K562 (cell line): ENCODE data around the gene NEMP1. TPM values are rescaled to one million over a fixed set of nuclear protein-coding genes. Genes with fewer than 3 reads are reported as not detected.

ENCODE experiments used
- CEBPB ChIP-seq: fragments of 450-650 bp; IDR thresholded peaks from 2 replicates; pipeline ENCODE4 v1.6.1; 2016; ENCODE audit warnings: missing genetic modification characterization, missing compliant biosample characterization
- CHD2 ChIP-seq: IDR thresholded peaks from 2 replicates; pipeline ENCODE4 v1.6.1; 2011; ENCODE audit warnings: low read depth, low read length
- CREM ChIP-seq: IDR thresholded peaks from 2 replicates; pipeline ENCODE4 v1.6.1; 2014; ENCODE audit warnings: antibody characterized with exemption, low read depth
- ETS2 ChIP-seq: IDR thresholded peaks from 2 replicates; pipeline ENCODE4 v1.6.1; 2016; ENCODE audit warnings: borderline replicate concordance, missing genetic modification characterization, mild to moderate bottlenecking, moderate library complexity, missing compliant biosample characterization; ENCODE audit not compliant: poor library complexity, severe bottlenecking
- FOXP1 ChIP-seq: sonication (generic); formaldehyde crosslinking; IDR thresholded peaks from 2 replicates; pipeline ENCODE4 v1.8.0; 2022; ENCODE audit warnings: mild to moderate bottlenecking, missing genetic modification reagents
- HDAC2 ChIP-seq: fragments of 450-650 bp; IDR thresholded peaks from 2 replicates; pipeline ENCODE4 v1.6.1; 2016; ENCODE audit warnings: mild to moderate bottlenecking
- MCM3 ChIP-seq: fragments of 450-650 bp; IDR thresholded peaks from 2 replicates; pipeline ENCODE4 v1.6.1; 2016
- MXI1 ChIP-seq: IDR thresholded peaks from 2 replicates; pipeline ENCODE4 v1.6.1; 2011; ENCODE audit warnings: low read depth, mild to moderate bottlenecking, improper control_type of control experiment, low read length
- RHOXF2B ChIP-seq: fragments of 250-450 bp; sonication (Bioruptor Pico); conservative IDR thresholded peaks from 2 replicates; pipeline ENCODE4 v1.5.1; 2021
- SMARCA5 ChIP-seq: fragments of 450-650 bp; IDR thresholded peaks from 2 replicates; pipeline ENCODE4 v1.6.1; 2016
- U2AF2 ChIP-seq: fragments of 200-400 bp; formaldehyde crosslinking; optimal IDR thresholded peaks from 2 replicates; pipeline ENCODE3; 2017; ENCODE audit warnings: low read depth, mild to moderate bottlenecking, low read length
- ZNF253 ChIP-seq: fragments of 250-450 bp; sonication (Bioruptor Pico); conservative IDR thresholded peaks from 2 replicates; pipeline ENCODE4 v1.6.1; 2021; ENCODE audit warnings: mild to moderate bottlenecking
- polyA plus RNA-seq, 8 experiments: library from polyadenylated mRNA; depleted of rRNA in 4 of 8; stranded (reverse) in 5 of 8; unstranded in 3 of 8; fragments of >200 nt; fragmentation: Nextera tagmentation in 2 of 8; fragmentation: Illumina TruSeq in 1 of 8; extraction: Ambion mirVana in 2 of 8; extraction: Trizol in 1 of 8; gene quantifications; 2 replicates each; pipeline versions ENCODE4 v1.2.1 to v1.2.3, GENCODE V29; 2011 to 2014; ENCODE audit warnings: inconsistent platforms in 1 of 8, missing spikeins in 1 of 8
- total RNA-seq, 7 experiments: library from RNA; depleted of rRNA in 6 of 7; stranded (reverse); fragments of >200 nt in 6 of 7; fragmentation: Illumina TruSeq in 2 of 7; extraction: Trizol in 2 of 7; gene quantifications; 2 replicates each; pipeline versions ENCODE4 v1.2.1 to v1.2.3, GENCODE V29; 2011 to 2021; ENCODE audit warnings: low replicate concordance in 1 of 7
- TF ChIP-seq, protein P1 (sequence below): fragments of 450-650 bp; IDR thresholded peaks from 2 replicates; pipeline ENCODE4 v1.6.1; 2017; ENCODE audit warnings: mild to moderate bottlenecking, moderate library complexity
- TF ChIP-seq, protein P2 (sequence below): fragments of 450-650 bp; conservative IDR thresholded peaks from 2 replicates; pipeline ENCODE4 v1.6.1; 2016; ENCODE audit warnings: missing genetic modification characterization, low read depth, mild to moderate bottlenecking, control low read depth, missing compliant biosample characterization
- TF ChIP-seq, protein P3 (sequence below): fragments of 150-350 bp; IDR thresholded peaks from 2 replicates; pipeline ENCODE4 v1.6.1; 2014; ENCODE audit warnings: low read depth, mild to moderate bottlenecking, low read length, borderline replicate concordance
- TF ChIP-seq, protein P4 (sequence below), 2 experiments: fragments of 250-450 bp in 1 of 2; fragments of 450-650 bp in 1 of 2; sonication (Bioruptor Pico) in 1 of 2; IDR thresholded peaks; 2 replicates each; pipeline versions ENCODE4 v1.6.1 to v1.8.0; 2016 to 2021; ENCODE audit warnings: mild to moderate bottlenecking in 2 of 2, moderate library complexity in 2 of 2, missing compliant biosample characterization in 1 of 2, missing genetic modification characterization in 1 of 2
- TF ChIP-seq, protein P5 (sequence below): conservative IDR thresholded peaks from 2 replicates; pipeline ENCODE4 v1.6.1; 2011; ENCODE audit warnings: low read depth, mild to moderate bottlenecking, low read length; ENCODE audit not compliant: control insufficient read depth

NEMP1 gene
- total and polyA plus RNA-seq, 9 of the 15 experiments (the other 6 are each of a cell fraction or from before 2014, with no cell fraction given) = 9.5 to 82.2 (median 41.2) TPM

DNA sequence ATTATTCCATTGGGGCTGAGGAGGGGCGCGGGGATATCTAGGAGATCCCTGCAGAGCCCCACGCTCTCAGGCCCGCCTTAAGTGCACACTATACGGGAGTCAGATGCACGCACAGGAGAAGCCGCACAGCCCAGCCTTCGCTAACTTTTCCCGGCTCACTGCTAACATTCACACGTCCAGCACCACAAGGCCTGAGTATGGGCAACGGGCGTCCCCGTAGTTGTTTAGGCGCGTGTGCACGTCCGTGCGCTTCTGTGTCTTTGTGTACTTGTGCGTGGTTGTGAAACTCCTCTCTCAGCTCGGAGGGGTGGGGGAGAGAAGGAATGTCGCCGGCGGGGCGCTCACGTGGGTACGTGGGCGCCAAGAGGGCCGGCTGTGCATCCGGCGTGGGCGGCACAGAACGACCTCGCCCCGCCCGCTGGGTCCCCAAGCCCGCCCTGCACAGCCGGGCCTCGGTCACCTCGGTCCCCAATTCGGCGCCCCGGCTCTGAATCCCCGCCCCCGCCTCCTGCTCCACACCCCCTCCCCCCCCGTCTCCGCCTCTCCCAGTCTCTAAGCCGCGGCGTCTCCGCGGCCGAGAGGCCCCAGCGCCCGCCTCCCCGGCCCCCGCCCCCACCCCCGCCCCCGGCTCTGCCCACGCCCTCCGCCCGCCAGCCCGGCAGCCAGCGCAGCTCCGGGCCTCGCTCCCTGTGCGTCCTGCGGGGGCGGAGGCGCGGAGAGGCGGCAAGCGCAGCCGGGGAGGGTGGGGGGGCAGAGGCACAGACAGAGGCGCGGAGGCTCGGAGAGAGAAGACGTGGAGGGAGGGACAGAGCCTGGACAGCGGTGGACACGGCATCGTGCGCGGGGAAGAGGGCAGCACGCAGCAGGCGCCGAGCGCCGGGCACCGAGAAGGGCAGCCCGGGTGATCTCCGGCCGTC, 10.0 kb upstream of the NEMP1 start, which contains the start of gene NAB2 (continued):
- TF ChIP-seq, protein P1, sequence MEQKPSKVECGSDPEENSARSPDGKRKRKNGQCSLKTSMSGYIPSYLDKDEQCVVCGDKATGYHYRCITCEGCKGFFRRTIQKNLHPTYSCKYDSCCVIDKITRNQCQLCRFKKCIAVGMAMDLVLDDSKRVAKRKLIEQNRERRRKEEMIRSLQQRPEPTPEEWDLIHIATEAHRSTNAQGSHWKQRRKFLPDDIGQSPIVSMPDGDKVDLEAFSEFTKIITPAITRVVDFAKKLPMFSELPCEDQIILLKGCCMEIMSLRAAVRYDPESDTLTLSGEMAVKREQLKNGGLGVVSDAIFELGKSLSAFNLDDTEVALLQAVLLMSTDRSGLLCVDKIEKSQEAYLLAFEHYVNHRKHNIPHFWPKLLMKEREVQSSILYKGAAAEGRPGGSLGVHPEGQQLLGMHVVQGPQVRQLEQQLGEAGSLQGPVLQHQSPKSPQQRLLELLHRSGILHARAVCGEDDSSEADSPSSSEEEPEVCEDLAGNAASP = no peak
- TF ChIP-seq, protein P2, sequence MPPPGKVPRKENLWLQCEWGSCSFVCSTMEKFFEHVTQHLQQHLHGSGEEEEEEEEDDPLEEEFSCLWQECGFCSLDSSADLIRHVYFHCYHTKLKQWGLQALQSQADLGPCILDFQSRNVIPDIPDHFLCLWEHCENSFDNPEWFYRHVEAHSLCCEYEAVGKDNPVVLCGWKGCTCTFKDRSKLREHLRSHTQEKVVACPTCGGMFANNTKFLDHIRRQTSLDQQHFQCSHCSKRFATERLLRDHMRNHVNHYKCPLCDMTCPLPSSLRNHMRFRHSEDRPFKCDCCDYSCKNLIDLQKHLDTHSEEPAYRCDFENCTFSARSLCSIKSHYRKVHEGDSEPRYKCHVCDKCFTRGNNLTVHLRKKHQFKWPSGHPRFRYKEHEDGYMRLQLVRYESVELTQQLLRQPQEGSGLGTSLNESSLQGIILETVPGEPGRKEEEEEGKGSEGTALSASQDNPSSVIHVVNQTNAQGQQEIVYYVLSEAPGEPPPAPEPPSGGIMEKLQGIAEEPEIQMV = no peak
- 0 out of 2 replicates have a peak, but pooled peaks have one; percentile 78 for TF ChIP-seq RHOXF2B (CRISPR knock-in tag)
- TF ChIP-seq, protein P3, sequence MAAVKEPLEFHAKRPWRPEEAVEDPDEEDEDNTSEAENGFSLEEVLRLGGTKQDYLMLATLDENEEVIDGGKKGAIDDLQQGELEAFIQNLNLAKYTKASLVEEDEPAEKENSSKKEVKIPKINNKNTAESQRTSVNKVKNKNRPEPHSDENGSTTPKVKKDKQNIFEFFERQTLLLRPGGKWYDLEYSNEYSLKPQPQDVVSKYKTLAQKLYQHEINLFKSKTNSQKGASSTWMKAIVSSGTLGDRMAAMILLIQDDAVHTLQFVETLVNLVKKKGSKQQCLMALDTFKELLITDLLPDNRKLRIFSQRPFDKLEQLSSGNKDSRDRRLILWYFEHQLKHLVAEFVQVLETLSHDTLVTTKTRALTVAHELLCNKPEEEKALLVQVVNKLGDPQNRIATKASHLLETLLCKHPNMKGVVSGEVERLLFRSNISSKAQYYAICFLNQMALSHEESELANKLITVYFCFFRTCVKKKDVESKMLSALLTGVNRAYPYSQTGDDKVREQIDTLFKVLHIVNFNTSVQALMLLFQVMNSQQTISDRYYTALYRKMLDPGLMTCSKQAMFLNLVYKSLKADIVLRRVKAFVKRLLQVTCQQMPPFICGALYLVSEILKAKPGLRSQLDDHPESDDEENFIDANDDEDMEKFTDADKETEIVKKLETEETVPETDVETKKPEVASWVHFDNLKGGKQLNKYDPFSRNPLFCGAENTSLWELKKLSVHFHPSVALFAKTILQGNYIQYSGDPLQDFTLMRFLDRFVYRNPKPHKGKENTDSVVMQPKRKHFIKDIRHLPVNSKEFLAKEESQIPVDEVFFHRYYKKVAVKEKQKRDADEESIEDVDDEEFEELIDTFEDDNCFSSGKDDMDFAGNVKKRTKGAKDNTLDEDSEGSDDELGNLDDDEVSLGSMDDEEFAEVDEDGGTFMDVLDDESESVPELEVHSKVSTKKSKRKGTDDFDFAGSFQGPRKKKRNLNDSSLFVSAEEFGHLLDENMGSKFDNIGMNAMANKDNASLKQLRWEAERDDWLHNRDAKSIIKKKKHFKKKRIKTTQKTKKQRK = no peak
- TF ChIP-seq ETS2 (tag) = no peak
- TF ChIP-seq, protein P4, sequence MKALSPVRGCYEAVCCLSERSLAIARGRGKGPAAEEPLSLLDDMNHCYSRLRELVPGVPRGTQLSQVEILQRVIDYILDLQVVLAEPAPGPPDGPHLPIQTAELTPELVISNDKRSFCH (CRISPR knock-in tag; IDR thresholded peaks at IDR 0.05) = no peak
- TF ChIP-seq, protein P4 (tag; IDR thresholded peaks at IDR 0.05) = 0 out of 2 replicates have a peak, but pooled peaks have one; percentile 5
- TF ChIP-seq CEBPB (tag) = peak; percentile 95
- TF ChIP-seq U2AF2 = no peak
- TF ChIP-seq MXI1 = no peak
- TF ChIP-seq MCM3 = no peak
- TF ChIP-seq, protein P5, sequence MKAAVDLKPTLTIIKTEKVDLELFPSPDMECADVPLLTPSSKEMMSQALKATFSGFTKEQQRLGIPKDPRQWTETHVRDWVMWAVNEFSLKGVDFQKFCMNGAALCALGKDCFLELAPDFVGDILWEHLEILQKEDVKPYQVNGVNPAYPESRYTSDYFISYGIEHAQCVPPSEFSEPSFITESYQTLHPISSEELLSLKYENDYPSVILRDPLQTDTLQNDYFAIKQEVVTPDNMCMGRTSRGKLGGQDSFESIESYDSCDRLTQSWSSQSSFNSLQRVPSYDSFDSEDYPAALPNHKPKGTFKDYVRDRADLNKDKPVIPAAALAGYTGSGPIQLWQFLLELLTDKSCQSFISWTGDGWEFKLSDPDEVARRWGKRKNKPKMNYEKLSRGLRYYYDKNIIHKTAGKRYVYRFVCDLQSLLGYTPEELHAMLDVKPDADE = peak; percentile 11; the same call in 1 of the 2 replicates
- peak; percentile 59; the same call in 1 of the 2 replicates for TF ChIP-seq HDAC2
- TF ChIP-seq CHD2 = no peak
- peak; percentile 58; the same call in 1 of the 2 replicates for TF ChIP-seq FOXP1 (CRISPR knock-in tag)
- TF ChIP-seq ZNF253 = 0 out of 2 replicates have a peak, but pooled peaks have one; percentile 69
- peak; percentile 43; the same call in 1 of the 2 replicates for TF ChIP-seq SMARCA5
- TF ChIP-seq CREM = peak; percentile 72
